ENCODE data around the gene MID1.
"Not testable (repeated sequence)": the region's sequence is repeated elsewhere in the genome, so short reads cannot be mapped to it uniquely, and the experiment has no call there.

MID1 gene

DNA sequence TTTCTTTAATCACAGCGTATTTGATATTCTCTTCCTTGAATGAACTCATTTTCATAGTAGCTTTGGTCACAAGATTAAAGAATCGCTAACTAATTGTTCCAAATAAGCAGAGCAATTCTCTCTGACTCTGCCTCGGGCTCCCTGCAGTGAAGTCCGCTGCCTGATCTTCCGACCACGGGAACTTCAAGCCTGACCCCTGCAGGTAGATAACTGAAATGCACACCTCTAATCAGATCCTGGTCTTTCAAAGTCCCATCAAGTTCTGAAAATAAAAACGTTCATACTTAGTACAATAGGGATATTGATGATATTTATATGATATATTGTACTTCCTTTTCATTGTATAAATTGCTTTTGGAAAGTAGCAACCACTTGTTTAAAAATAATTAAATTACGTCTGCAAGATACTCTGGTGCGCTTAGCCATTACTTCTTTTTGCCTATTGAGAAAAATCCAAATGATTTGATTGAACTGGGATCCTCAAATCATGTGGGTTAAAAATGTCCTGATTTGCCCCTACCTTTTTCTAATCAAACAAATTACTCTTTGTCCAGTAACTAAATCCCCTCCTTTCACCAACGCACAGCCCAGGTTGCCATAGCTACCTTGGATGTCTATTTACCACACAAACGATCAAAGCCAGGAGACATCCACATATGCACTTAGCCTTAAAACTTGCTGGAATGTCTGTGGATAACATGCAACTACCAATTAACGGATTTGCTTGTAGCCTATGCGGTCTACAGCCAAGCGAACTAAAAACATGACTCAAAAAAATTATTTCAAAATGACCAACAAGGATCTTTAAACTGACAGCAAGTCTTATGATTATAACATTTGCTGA, 4.2 kb downstream of the MID1 start:
- peak; percentile 64 for DNase-seq

DNA sequence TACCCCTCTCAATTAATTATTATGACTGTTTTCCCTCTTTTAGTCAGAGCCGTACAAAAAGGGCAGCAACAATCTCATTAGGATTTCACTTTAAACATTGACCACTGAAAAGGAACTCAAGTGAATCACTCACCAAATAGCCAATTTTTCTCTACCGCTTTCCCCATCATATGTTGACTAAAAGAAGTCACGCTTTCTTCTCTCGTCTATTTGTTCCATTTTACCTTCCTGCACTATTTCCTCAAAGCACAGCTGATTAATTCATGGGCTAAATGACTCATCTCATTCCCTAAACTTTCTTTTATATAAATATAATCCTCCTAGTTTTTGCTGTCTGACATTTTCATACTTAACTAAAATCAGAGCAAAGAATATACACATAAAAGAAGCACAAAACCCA, 8.2 kb downstream of the MID1 start:
- peak; percentile 69 for DNase-seq

DNA sequence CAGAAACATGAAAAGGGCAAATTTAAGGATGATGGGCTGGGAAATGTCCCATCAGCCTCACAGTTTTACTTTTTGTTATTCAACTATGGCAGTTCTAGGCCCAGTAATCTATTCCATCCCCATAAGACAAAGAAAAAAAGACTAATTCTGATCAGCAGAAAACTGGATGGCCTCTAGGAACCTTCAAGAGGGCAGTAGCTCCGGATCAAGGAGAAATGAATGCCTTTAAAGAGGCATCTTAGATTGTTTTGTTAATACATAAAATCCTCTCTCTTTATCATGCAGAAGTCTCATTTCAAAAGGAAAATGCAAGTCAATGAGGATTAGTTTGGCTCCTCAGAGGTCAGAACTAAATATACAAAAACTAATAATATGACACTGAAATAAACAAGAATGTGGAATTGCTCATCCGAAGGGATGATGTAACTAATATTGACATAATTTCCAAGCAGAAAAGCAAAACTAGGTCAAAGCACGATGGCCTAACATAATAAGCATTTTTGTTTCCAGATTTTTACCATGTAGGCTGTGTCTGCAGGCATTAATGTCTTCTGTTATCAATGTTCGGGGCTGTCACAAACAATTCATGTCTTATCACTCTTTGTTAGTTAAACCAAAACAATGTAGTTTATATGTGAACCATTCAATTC, 8.8 kb downstream of the MID1 start:
- DNase-seq: peak; percentile 29

DNA sequence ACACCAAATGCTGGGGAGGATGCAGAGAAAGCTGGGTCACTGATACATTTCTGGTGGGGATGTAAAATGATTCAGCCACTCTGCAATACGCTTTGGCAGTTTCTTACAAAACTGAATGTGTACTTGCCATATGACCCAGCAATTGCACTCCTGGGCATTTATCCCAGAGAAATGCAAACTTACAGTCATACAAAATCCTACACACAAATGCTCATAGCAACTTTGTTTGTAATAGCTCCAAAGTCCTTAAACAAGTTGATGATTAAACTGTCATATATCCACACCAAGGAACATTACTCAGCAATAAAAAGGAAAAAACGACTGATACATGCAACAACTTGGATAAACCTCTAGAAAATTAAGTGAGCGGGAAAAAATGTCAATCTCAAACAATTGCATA, 12.3 kb downstream of the MID1 start:
- peak; percentile 72 for DNase-seq

DNA sequence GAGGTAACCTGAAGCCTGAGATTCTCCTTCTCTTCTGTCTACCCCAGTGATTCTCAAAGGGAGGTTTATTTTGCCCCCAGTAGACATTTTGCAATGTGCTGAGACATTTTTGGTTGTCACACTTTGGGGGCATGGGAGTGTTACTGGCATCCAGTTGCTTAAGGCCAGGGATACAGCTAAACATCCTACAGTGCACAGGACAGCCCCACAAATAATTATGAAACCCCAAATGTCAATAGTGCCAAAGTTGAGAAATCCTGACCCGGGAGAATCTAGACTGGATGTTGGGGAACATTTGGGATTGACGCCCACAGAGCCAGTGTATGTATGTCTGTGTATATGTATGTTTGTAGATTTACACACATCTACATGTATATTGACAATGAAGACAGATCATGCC, 13.2 kb downstream of the MID1 start:
- DNase-seq: no peak

DNA sequence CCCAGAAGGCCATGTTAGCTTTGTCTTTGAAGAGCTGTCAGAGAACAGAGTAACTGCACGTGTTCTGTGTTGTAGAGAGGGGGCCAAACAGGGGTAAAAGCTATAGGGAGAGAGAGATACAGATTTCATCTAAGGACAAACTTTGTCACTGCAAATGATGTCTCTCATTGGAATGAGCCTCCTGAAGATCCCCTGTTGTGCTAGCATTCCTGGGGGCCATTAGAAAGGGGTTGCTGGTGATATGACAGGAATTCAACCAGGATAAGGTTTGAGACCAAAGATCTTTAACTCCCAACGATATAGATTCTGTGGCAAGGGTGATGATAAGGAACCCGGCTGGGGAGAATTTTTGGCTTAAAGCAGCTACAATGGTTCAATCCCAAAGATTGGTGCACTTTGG, 16.8 kb downstream of the MID1 start:
- no peak for DNase-seq

DNA sequence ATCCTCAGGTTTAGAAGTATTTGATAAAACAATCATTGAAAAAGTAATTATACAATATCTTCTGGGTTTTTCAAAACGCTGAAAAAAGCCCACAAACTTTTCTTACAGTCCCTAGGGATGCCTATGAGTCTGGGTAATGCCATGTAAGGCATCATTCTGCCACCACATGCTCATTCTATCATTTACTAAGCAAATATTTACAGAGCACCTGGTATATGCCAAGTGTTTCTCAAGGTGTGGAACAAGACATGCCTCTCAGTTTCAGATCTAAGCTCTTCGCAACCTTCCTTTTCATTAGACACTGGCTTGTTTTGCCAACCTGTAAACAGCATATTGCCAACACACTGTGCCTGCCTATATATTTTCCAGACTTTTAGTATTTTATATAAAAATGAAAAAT, 17.7 kb downstream of the MID1 start:
- no peak for DNase-seq

DNA sequence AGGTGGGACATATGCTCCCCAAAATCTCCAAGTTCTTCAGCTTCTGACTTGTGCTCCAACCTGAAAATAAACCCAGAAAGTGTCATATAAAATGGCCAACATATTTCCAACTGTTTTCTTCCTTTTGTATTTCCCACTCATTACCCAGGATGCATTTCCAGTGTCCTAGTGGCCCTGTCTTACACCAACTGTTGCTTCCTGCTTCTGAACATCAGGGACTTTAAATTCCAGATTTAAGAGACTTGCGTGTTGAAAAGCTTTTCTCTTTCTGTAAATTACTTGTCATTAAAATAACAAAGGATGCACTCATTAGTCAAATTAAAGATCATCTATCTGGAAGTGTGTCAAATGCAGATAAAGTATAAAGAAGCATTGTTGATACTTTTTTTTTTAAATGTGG, 19.9 kb downstream of the MID1 start:
- DNase-seq: no peak

DNA sequence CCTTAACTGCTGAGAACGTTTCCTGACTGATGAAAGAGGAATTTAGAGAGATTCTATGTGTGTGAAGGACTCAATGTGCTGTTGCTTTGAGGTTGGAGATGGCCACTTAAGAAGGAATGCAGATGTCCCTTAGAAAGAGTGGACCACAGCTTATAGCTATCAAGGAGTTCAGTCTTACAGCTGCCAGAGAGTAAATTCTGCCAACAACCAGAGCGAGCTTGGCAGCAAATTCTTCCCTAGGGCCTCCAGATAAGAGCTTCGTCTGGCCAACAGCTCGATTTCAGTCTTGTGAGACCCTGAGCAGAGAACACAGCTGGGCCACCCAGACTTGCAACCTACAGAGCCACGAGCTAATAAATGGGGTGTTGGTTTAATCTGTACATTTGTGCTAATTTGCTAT, 21.8 kb downstream of the MID1 start:
- no peak for DNase-seq

DNA sequence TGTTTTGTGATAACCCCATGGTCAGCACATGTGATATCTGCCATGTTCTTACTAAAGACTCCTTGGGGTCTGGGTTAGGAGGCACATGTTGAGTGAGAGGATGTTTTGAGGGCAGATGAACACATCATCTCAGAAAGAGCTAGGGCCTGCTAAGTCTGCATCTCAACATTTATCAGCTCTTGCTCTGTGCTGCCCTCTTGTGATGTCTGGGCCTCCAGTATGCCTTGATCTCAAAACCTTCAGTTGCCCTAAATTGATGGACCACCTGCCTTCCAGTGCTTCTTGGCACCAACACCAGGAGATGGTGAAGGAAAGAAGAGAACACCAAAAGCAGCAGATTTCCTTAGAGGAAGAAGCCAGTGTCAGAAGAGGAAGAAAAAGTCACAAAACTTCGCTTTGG, 22.5 kb downstream of the MID1 start:
- DNase-seq: peak; percentile 54

DNA sequence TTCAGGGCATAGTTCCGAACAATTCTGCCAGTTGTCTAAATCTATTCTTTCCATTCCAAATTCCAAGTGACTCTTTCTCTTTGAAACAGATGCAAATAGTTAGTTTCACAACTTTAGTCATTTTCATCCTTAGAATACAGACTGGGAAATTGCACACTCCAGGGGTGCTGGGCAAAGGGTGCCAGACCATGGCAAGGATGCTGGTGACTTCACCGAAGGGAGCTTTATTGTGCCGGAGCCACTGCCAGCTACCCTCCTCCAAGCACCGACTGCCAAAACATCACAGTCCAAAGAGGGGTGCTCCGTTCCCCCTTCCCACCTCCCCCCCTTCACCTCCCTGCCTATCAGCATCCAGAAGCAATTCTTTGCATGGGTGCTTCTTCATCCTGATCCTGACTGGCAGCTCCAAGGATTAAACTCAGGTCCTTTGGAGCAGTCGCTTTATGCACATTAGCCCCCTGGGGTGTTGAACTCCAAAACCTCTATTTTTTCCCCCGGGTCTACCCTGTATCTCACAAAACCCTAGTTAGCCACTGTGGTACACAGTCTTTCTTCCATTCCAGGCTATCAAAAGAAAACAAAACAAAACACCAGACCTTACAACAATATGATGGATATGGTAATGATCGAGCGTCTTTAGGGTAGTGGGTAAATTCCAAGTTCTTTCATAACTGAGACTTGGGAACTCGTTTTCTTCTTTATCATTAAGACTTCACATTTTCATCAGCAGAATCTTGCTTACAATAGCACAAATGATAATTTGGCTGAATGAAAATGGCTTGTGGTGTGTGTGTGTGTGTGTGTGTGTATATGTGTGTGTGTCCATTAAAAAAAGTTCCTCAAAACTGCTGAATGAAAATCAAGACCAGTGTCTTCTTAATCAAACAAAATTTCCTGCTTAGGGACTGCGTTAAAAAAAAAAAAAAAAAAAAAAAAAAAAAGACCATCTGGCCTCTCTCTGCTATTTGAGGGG, 28.7 kb downstream of the MID1 start:
- no peak for DNase-seq

DNA sequence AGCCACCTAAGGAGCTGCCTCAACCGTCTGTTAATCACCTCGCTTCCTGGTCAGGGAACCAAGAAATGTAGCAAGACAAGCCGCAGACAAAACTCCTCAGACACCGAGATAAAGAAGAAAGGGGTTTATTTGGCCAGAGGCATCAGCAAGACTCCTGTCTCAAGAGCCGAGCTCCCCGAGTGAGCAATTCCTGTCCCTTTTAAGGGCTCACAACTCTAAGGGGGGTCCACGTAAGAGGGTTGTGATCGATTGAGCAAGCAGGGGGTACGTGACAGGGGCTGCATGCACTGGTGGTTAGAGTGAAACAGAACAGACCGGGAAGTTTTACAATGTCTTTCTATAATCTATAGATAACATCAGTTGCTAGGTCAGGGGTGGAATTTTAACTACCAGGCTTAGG, 30.6 kb downstream of the MID1 start:
- DNase-seq: not testable (repeated sequence)

DNA sequence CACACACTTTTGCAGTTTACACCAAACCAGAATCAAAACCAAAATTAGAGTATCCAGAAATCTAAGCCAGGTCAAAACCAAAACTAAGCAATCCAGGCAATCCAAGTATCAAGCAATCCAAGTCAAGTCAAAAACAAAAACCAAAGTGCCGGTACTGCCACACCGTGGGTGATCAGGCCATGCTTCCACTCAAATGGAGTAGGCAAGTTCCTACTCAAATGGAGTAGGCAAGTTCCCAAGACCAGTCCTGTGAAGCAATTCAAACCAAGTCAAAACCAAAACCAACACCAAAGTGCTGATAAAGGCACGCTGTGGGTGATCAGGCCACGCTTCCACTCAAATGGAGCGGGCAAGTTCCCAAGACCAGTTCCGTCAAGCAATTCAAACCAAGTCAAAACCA, 31.3 kb downstream of the MID1 start:
- DNase-seq: no peak

DNA sequence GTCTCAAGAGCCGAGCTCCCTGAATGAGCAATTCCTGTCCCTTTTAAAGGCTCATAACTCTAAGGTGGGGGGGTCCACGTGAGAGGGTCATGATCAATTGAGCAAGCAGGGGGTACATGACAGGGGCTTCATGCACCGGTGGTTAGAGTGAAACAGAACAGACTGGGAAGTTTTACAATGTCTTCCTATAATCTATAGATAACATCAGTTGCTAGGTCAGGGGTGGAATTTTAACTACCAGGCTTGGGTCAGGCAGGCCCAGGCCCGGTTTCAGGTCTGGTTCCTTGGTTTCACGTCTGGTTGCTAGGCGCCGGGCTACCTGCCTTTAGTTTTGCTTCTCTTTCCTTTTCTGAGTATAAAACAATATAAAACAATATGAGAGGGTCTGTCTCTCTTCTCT, 35.5 kb downstream of the MID1 start:
- DNase-seq: not testable (repeated sequence)

DNA sequence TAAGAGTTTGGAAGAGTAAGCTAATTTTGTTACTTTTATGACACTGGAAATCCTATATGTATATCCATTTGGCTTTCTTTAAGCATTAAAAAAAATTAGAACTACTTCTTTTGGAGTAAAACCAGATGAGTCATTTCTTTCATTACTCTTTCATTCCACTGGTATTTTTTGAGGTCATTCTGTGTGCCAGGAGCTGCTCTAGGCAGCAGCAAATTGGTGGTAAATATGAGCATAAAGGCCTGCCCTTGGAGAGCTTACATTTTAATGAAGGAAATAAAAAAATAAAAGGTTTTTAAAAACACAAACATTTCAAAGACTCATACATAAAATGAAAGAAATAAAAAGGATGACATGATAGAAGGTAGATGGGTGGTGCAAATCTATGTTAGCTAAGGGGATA, 37.4 kb downstream of the MID1 start:
- DNase-seq: peak; percentile 52

DNA sequence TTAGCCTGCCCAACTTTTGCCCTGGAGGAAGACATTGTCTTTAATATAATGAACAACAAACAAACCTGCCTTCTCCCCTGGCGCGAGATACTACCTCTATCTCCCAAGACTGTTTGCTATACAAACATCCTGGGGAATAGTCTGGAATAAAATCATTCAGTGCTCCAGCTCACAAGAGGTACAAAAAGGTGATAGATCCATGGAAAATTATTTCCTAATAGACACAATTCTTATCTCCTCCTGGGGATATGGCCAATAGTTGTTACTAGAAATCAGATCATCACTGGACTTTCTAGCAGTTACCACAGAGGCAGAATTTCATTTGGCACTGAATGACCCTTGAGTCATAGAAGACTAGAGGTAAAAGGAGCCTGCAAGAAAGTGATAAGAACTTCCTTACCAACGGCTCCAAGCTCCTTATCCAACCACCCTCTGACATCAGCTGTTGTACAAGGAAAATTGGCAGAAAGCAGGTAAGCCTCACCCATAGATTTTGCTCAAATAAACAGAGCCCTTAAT, 38.1 kb downstream of the MID1 start:
- peak; percentile 29 for DNase-seq

DNA sequence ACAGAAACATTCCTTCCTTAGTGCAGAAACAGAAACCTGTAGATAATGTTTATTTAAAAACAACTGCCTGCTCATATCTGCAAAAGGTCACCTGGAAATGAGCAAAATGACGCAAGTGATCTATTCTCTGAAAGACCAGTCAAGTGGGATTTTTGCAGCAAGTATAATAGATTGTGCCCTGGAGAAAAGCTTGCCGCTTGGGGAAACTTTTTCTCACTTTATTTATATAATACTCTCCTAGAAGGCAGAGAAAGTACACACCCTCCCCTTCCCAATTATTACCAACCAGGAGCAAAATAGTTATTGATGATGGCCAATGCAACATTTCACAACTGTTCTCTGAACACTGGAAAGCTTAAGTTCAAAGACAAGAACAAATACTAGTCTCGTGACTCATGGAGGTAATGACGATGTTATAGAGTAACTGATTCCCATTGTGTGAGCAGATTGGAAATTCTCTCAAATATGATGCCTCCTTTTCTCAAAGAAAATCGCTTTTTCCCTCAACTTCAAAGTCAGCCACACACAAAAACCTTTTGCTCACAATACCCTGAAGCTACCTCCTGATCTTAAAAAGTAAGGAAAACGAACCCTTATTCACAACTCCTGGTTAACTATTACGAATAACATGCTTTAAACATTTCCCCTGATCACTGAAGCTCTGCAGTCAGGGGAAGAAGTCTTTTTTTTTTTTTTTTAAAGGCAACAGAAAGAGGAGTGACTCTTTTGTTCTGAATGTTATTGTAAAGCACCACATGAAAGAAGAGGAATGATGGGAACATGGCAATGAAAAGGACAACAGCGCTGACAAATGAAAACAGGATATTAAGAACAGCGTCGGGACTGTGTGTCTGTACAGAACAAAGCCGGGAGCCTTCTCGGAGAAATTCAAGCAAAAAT, 41.0 kb downstream of the MID1 start:
- DNase-seq: peak; percentile 65

DNA sequence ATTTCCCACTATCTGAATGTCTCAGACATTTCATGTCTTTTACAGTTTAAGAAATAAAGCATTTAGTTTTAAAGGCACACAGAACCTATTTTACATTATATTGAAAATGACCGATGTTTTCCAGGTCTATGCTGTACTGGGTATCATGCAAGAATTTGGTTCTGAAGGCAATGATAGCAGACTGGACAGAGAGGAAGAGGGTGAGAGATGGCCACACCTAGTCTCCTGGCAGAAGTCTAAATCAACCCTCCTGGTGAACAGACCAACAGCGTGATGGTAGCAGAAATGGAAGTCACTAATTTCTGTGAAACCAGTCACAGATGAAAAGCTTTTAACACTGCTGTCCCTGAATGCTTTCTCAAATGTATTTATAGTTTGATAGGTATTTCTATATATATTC, 41.9 kb downstream of the MID1 start:
- DNase-seq: no peak

DNA sequence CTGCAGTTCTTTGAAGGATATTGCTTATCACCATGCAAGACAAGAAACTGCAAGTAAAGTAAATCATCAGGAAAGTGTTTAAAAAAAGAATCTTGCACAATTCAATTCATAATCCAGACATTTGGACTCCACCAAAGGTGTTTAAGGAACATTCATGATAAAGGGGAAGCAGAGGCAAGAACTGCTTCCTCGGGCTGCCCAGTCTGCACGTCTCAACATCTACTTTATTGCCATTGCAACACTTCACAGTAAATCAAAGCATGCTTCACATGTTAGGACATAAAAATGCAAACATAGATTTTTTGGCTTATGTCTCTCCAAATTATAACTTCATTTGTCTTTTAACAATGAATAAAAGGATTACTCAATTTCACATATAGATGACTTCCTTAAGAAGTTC, 42.5 kb downstream of the MID1 start:
- DNase-seq: no peak

DNA sequence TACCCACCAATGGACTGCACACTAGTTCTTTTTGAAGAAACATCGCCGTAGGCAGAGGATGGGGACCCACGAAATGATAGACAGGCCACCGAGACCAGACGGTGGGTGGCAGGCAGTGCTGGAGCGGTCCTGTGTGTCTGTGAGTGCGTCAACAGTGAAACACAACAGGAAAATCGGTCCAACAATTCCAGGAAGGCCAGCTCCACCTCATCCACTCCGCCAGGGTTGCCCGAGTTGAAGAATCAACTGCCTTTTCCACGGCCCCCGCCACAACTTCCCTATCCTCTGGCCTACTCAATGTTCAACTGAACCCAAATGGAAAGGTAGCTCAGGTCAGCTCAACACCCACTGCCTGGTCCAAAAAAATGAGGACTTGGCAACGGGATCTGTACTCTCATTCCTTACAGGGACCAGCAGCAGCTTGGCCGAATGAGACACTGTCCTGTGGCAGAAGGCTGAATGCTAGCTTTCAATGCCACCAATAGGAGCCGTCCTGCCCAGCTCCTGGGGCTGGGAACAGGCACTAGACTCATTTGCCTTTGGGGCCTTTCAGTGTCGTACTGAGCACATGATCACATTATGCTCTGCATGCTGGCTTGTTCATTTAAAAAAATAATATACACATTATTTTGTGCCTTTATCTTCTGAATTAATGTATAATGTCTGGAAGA, 43.5 kb downstream of the MID1 start:
- DNase-seq: no peak

DNA sequence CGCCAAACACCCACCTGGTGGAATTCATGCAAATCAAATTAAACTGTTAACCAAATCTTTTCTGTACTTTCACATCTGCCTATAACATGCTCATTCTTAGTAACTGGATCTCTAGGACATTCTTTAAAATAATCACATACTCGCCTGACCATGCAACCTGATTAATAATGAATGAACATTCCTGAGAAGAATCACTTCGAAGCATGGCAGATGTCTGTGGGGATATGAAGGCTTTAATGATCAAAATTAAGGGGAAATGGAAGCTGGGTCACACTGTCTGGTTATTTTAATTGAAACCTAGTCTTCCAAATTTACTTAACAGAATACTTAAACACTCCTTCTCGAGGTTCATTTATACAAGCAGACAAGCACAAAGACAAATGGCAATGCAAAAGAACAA, 44.2 kb downstream of the MID1 start:
- no peak for DNase-seq

DNA sequence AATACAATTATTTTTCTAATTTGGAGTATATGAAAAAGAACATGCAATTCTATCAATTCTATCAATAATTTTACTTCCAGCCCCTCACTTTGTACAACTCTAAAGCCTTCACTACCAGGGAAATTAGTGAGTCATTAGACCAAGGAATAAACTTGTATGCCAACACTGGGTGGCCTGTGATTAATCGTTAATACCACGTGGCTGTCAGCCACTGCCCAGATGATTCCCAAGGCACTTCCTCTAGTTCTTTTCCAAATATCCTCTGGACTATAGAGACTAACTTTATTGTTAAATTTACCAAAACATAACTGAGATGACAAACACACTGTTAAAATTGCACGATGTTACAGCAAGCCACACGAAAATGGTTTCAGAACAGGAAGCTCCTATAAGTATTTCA, 45.7 kb downstream of the MID1 start:
- DNase-seq: peak; percentile 51

Data from HCEC 1CT (cell line).